Stomach smooth muscle (tissue), 2 donors: ENCODE results near the gene MSMB.
"Not testable (repeated sequence)": the region's sequence is repeated elsewhere in the genome, so short reads cannot be mapped to it uniquely, and the experiment has no call there.

ENCODE experiments used
- H3K27ac ChIP-seq: one replicate; pipeline ENCODE4 v1.7.0; 2013; ENCODE audit warnings: mild to moderate bottlenecking, low read length, inconsistent platforms
- H3K27me3 ChIP-seq, 2 donors: one replicate each; pipeline ENCODE4 v1.7.0; 2013; ENCODE audit warnings: low read length in 2 of 2; ENCODE audit not compliant: insufficient read depth in 2 of 2, control insufficient read depth in 1 of 2
- H3K36me3 ChIP-seq, 2 donors: one replicate each; pipeline ENCODE4 v1.7.0; 2013; ENCODE audit warnings: low read length in 2 of 2; ENCODE audit not compliant: control insufficient read depth in 2 of 2, insufficient read depth in 2 of 2
- H3K4me1 ChIP-seq: one replicate; pipeline ENCODE4 v1.7.0; 2013; ENCODE audit warnings: low read length; ENCODE audit not compliant: control insufficient read depth, insufficient read depth
- H3K4me3 ChIP-seq, 2 donors: one replicate each; pipeline ENCODE4 v1.7.0; 2013; ENCODE audit warnings: low read length in 2 of 2
- H3K9ac ChIP-seq, 2 donors: one replicate each; pipeline ENCODE4 v1.7.0; 2013; ENCODE audit warnings: low read length in 2 of 2, mild to moderate bottlenecking in 1 of 2
- H3K9me3 ChIP-seq, 2 donors: one replicate each; pipeline ENCODE4 v1.7.0; 2013; ENCODE audit warnings: low read length in 2 of 2; ENCODE audit not compliant: control insufficient read depth in 2 of 2
- donor health status: healthy.
- donor health status: Pancreatic carcinoma.

MSMB gene

DNA sequence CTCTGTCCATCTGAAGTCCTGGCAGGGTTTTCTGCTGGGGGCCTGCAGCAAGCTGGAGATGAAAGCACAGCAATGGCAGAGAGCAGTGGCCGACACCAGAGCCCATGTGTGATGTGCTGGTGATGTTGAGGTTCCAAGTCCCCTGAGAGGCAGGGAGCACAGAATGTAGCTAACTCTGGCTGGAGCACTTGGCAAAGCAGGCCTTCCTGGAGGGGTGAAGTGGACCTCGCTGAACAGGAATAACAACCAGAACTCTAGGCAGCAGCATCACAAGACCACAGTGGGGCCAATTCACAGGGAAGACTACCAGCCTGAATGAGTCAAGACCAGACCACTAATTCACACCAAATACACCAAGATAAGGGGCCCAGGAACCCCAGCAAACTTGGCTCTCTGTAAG is 22.8 kb upstream of the MSMB start:
- H3K27ac ChIP-seq, result no peak overlapping the region
- no peaks in the 10 kb centered on the region for H3K27me3 ChIP-seq
- H3K9me3 ChIP-seq, result peaks cover 0 to 2% of the 10 kb centered on the region in 2 donors
- no peak overlapping the region for H3K4me3 ChIP-seq
- no peaks in the 10 kb centered on the region for H3K36me3 ChIP-seq
- no peak overlapping the region for H3K9ac ChIP-seq
- no peaks in the 10 kb centered on the region for H3K4me1 ChIP-seq

DNA sequence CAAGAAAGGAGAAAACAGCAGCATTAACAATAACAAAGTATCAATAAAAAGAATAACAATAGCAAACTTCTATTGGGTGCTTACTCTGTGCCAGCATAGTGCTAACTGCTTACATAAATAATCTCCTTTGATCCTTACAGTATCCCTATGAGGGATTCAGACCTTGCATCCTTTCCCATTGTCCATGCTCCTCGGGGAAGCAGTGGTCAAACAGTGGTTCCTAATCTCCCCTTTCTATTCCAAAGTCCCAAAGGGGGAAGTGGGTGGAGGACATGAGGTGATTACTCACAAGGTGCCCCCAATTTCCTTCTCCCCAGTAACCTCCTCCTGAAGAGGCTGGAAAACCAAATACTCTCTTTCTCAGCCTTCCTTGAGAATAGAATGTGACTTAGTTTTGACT is 22.0 kb upstream of the MSMB start:
- H3K4me1 ChIP-seq, result no peaks in the 10 kb centered on the region
- no peaks in the 10 kb centered on the region for H3K36me3 ChIP-seq
- no peaks in the 10 kb centered on the region for H3K9me3 ChIP-seq
- H3K27me3 ChIP-seq, result no peaks in the 10 kb centered on the region
- no peak overlapping the region for H3K4me3 ChIP-seq
- no peak overlapping the region for H3K27ac ChIP-seq
- no peak overlapping the region for H3K9ac ChIP-seq

DNA sequence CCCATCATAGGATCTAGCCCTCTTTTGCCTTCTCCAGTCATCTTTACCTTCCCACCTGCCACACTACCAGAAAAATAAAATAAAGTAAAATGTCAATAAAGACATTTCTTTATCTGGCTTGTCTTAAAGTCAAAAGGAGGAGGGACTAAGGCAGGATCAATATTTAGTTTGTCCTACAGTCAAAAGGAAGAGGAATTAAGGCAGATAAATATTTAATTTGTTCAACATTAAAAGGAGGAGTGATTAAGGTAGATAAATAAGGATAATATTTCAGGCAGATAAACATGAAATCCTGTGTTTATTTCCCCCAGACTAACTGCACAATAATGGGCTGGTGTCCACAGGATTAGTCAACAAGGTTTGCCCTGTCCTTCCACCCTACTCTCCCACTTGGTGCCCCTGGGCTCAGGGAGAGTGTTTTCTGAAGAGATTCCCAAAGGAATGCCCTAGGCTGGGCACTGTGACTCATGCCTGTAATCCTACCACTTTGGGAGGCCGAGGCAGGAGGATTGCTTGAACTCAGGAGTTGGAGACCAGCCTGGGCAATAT is 18.3 kb upstream of the MSMB start:
- no peak overlapping the region for H3K9ac ChIP-seq
- H3K4me1 ChIP-seq, result no peaks in the 10 kb centered on the region
- no peak overlapping the region for H3K4me3 ChIP-seq
- H3K36me3 ChIP-seq, result no peaks in the 10 kb centered on the region
- H3K9me3 ChIP-seq, result no peaks in the 10 kb centered on the region
- no peaks in the 10 kb centered on the region for H3K27me3 ChIP-seq
- H3K27ac ChIP-seq, result no peak overlapping the region

DNA sequence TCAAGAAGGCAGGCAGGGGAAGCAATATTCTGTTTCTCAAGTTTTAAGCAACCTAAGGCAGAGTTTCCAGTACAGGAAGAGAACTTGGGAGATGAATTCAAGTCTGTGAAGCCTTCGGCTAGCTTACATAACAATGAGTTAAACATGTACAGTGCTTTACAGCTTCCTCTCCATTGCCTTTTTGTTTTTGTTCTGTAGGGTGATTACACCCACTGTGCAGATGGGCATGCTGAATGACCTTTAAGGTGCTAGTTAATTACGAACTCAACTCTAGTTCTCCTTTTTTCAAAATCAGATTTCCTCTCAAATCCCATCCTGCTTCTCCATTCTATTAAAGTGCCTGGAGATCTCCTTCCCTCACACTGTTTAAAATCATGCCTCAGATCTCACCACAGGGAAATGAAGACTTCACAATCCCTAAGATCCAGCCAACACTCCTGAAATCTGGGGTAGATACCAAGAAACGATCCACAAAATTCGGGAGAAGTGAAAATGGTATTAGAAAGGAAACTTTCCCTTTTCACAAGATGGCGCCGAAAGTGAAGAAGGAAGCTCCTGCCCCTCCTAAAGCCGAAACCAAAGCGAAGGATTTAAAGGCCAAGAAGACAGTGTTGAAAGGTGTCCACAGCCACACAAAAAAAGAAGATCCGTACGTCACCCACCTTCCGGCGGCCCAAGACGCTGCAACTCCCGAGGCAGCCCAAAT is 16.8 kb upstream of the MSMB start:
- Histone ChIP-seq H3K36me3 (no peaks in the 10 kb centered on the region), H3K4me3 (no peak overlapping the region), H3K27me3 (no peaks in the 10 kb centered on the region), H3K4me1 (no peaks in the 10 kb centered on the region), H3K9ac (no peak overlapping the region), H3K27ac (no peak overlapping the region), H3K9me3 (no peaks in the 10 kb centered on the region)

DNA sequence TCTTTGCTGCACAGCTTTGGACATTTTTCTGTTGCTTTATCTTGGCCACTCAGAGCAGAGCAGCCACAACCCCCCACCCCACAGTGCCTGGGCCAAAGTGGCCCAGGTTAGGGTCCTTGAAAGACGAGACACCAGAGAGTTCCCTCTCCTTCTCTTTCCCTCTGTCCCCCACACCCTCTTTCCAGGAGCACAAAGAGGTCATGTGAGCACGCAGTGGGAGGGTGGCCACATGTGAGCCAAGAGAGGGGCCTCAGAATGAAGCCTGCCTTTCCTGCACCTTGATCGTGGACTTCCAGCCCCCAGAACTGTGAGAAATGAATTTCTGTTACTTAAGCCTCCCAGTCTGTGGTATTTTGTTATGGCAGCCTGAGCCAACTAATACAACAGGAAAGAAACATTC is 14.6 kb upstream of the MSMB start:
- Histone ChIP-seq H3K4me3 (no peak overlapping the region), H3K27me3 (no peaks in the 10 kb centered on the region), H3K27ac (no peak overlapping the region), H3K9me3 (no peaks in the 10 kb centered on the region), H3K9ac (no peak overlapping the region), H3K36me3 (no peaks in the 10 kb centered on the region), H3K4me1 (no peaks in the 10 kb centered on the region)

DNA sequence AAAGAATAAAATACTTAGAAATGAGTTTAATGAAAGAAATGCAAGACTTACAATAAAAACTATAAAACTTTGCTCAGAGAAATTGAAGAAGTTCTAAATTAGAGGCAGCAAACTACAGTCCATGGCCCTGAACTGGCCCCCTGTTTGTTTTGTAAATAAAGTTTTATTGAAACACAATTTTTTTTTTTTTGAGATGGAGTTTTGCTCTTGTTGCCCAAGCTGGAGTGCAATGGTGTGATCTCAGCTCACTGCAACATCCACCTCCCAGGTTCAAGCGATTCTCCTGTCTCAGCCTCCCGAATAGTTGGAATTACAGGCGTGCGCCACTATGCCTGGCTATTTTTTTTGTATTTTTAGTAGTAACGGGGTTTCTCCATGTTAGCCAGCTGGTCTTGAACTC is 11.9 kb upstream of the MSMB start:
- H3K9ac ChIP-seq, H3K9me3 ChIP-seq, H3K36me3 ChIP-seq, H3K27ac ChIP-seq, H3K4me1 ChIP-seq, H3K27me3 ChIP-seq, H3K4me3 ChIP-seq: not testable (repeated sequence)

DNA sequence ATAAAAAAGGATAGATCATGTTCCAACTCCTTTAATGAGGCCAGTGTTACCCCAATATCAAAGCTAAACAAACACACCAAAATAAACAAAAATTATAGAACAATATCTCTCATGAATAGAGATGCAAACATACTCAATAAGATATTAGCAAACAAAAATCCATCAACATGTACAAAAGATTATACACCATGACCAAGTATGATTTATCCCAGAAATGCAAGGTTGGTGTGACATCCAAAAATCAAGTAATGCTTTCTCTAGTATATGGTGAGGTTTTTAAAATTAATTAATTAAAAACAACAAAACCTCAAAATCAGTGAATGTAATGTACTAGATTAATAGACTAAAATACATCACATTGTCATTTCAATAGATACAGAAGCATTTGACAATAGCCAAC is 11.0 kb upstream of the MSMB start:
- H3K4me1 ChIP-seq, result no peaks in the 10 kb centered on the region
- H3K36me3 ChIP-seq, result no peaks in the 10 kb centered on the region
- no peaks in the 10 kb centered on the region for H3K9me3 ChIP-seq
- H3K9ac ChIP-seq, result no peak overlapping the region
- H3K27ac ChIP-seq, result no peak overlapping the region
- no peak overlapping the region for H3K4me3 ChIP-seq
- H3K27me3 ChIP-seq, result no peaks in the 10 kb centered on the region

DNA sequence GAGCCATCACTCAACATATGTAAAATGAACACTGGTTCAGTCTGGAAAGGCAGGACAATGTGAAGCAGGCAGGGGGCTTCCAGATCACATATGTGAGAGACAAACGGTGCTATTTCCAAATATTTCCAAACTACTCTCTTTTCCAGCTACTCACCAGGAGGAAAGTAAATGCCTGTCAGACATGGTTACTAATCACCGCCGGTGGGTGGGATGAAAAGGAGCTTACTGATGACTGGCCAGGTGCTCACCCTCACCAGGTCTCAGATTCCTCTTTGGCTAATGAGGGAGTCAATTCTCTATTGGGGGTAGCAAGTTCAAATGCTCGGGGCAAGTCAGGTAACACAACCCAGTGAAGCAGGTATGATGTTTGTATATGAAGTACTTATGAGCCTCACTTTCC is 9.7 kb upstream of the MSMB start:
- H3K36me3 ChIP-seq, result no peaks in the 10 kb centered on the region
- H3K4me3 ChIP-seq, result no peak overlapping the region
- H3K27ac ChIP-seq, result no peak overlapping the region
- H3K9me3 ChIP-seq, result no peaks in the 10 kb centered on the region
- no peak overlapping the region for H3K9ac ChIP-seq
- H3K27me3 ChIP-seq, result no peaks in the 10 kb centered on the region
- no peaks in the 10 kb centered on the region for H3K4me1 ChIP-seq

DNA sequence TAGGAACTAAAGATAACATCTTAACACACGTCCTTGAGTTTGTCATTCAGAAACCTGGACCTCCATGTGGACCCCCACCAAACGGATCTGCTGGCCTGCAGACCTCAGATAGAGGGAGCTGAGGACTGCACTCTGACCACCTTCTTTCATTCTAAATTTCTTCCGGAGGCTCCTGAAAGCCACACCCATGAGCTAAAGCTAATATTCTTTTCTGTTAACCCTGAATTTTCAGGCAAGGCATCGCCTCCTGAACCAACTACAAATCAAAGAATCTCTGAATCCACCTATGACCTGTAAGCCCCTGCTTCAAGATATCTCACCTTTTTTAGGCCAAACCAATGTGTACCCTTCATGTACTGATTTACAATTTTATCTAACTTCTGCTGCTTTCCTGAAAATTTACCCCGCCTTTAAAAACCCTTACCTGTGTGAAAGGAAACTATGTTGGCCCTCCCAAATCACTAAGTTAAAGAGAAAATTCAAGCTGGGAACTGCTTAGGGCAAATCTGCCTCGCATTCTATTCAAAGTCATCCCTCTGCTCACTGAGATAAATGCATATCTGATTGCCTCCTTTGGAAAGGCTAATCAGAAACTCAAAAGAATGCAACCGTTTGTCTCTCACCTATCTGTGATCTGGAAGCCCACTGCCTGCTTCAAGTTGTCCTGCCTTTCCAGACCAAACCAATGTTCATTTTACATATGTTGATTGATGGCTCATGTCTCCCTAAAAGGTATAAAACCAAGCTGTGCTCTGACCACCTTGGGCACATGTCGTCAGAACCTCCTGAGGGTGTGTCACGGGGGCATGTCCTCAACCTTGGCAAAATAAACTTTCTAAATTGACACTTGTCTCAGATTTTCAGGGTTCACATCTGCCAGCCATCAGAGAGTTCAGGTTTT is 7.7 kb upstream of the MSMB start:
- H3K9me3 ChIP-seq, result no peaks in the 10 kb centered on the region
- no peak overlapping the region for H3K27ac ChIP-seq
- no peaks in the 10 kb centered on the region for H3K27me3 ChIP-seq
- H3K4me1 ChIP-seq, result no peaks in the 10 kb centered on the region
- no peak overlapping the region for H3K9ac ChIP-seq
- no peaks in the 10 kb centered on the region for H3K36me3 ChIP-seq
- H3K4me3 ChIP-seq, result no peak overlapping the region

DNA sequence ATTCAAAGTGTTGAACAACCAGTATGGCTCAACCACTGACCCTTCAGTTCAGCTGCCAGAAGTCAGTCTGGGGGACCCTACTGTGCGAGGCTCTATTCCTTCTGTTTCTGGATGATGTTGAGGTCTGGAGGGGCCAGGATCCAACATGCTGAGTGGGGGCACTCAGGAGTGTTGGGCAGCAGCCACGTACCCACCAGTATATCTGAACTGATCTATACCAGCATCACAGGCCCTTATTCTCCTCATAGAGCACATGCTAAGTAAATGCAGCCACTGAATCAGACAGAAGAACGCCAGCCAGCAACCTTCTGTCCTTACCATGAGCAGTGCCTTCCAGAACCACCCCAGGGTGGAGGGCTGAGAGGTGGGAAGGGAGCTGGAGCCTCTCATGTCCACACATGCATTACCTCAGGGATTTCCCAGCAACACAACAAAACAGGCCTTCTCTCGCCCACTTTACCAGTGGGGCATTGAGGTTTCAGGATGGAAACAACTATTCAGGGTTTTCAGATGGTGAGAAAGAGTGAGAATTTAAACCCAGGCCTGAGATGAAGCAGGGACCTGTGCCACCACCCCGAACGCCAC is 6.8 kb upstream of the MSMB start:
- no peaks in the 10 kb centered on the region for H3K9me3 ChIP-seq
- no peaks in the 10 kb centered on the region for H3K36me3 ChIP-seq
- no peak overlapping the region for H3K9ac ChIP-seq
- H3K27me3 ChIP-seq, result peaks cover 0 to 3% of the 10 kb centered on the region in 2 donors
- no peak overlapping the region for H3K4me3 ChIP-seq
- H3K27ac ChIP-seq, result no peak overlapping the region
- no peaks in the 10 kb centered on the region for H3K4me1 ChIP-seq
